Uterus (tissue), 4 donors: ENCODE results near the gene SART1. TPM values are rescaled to one million over a fixed set of nuclear protein-coding genes. Genes with fewer than 3 reads are reported as not detected.

Experiments used
- DNase-seq, 2 donors: peaks; one replicate each; pipeline ENCODE4 v3.0.0-alpha.2; 2019 to 2020
- H3K27ac ChIP-seq, 2 donors: fragments of 200-600 bp; sonication (generic); 1 replicate in 1 of 2; 2 replicates in 1 of 2; pipeline ENCODE4 v1.5.1; 2016 to 2018
- H3K27me3 ChIP-seq, 2 donors: fragments of 200-600 bp; sonication (generic); one replicate each; pipeline ENCODE4 v1.5.1; 2018 to 2019; ENCODE audit warnings: control low read depth in 1 of 2
- H3K36me3 ChIP-seq, 2 donors: fragments of 200-600 bp; sonication (generic); one replicate each; pipeline ENCODE4 v1.5.1; 2019; ENCODE audit warnings: control low read depth in 1 of 2
- H3K4me1 ChIP-seq, 2 donors: fragments of 200-600 bp; sonication (generic); one replicate each; pipeline ENCODE4 v1.5.1; 2018 to 2019; ENCODE audit warnings: control low read depth in 1 of 2
- H3K4me3 ChIP-seq, 2 donors: fragments of 200-600 bp; sonication (generic); 1 replicate in 1 of 2; 2 replicates in 1 of 2; pipeline ENCODE4 v1.5.1; 2018 to 2019; ENCODE audit warnings: mild to moderate bottlenecking in 1 of 2
- H3K9me3 ChIP-seq, 2 donors: fragments of 200-600 bp; sonication (generic); one replicate each; pipeline ENCODE4 v1.5.1; 2019; ENCODE audit warnings: control low read depth in 1 of 2
- POLR2A ChIP-seq, 2 donors: fragments of 450-650 bp; IDR thresholded peaks; one replicate each; pipeline ENCODE4 v1.6.1; 2016; ENCODE audit warnings: antibody characterized with exemption in 2 of 2, mild to moderate bottlenecking in 1 of 2, moderate library complexity in 1 of 2
- intact Hi-C: fragments of 100-400 bp; cut with DNase I; formaldehyde crosslinking; loops from one replicate; pipeline ENCODE4 v1.15.1; 2023; ENCODE audit warnings: low total_unique reads
- total RNA-seq, 4 donors: library from RNA; depleted of rRNA in 3 of 4; stranded (reverse); fragments of >200 nt in 3 of 4; gene quantifications; one replicate each; pipeline versions ENCODE4 v1.1.0 to v1.2.4, GENCODE V29; 2014 to 2023
- TF ChIP-seq, protein P1 (sequence below), 4 experiments: fragments of 200-600 bp in 2 of 4; fragments of 450-650 bp in 2 of 4; sonication (generic) in 2 of 4; IDR thresholded peaks; one replicate each; pipeline ENCODE4 v1.5.1; 2016 to 2019; ENCODE audit warnings: antibody characterized with exemption in 4 of 4, mild to moderate bottlenecking in 2 of 4, moderate library complexity in 1 of 4
- donor health status: DM: yes; HTN: yes; CAD: no.

The SART1 gene
- total RNA-seq, 4 donors from 2014 or later = 10.3 to 77.9 (median 30.5) TPM

DNA sequence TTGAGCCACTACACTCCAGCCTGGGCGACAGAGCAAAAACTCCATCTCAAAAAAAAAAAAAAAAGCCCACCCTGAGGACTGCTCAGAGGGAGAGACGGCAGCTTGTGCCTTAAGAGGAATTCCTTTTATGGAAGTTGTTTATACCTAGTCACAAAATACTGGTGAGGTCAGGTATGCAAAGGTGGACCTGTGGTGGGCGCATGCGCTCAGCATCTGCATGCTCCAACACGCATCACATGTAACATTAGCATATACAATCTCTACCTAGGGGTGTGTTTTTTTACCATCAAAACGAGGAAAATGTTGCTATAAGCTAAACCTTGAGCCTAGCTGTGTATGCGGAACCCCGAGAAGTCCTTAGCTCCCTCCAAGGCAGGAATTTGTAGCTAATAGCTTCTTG is 6.8 kb upstream of the SART1 start:
- TF ChIP-seq, protein P1, sequence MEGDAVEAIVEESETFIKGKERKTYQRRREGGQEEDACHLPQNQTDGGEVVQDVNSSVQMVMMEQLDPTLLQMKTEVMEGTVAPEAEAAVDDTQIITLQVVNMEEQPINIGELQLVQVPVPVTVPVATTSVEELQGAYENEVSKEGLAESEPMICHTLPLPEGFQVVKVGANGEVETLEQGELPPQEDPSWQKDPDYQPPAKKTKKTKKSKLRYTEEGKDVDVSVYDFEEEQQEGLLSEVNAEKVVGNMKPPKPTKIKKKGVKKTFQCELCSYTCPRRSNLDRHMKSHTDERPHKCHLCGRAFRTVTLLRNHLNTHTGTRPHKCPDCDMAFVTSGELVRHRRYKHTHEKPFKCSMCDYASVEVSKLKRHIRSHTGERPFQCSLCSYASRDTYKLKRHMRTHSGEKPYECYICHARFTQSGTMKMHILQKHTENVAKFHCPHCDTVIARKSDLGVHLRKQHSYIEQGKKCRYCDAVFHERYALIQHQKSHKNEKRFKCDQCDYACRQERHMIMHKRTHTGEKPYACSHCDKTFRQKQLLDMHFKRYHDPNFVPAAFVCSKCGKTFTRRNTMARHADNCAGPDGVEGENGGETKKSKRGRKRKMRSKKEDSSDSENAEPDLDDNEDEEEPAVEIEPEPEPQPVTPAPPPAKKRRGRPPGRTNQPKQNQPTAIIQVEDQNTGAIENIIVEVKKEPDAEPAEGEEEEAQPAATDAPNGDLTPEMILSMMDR (IDR thresholded peaks at IDR 0.05) = no peak
- no peak for TF ChIP-seq POLR2A (IDR thresholded peaks at IDR 0.05)
- Histone ChIP-seq H3K36me3 (no peaks in the 10 kb centered on the region), H3K27ac (no peak overlapping the region), H3K4me1 (no peaks in the 10 kb centered on the region), H3K4me3 (no peak overlapping the region), H3K9me3 (no peaks in the 10 kb centered on the region), H3K27me3 (no peaks in the 10 kb centered on the region)
- intact Hi-C loops = no loop called here
- DNase-seq = no peak

GRCh38 chr11:65958291-65958690 is 3.2 kb upstream of the SART1 start:
- H3K36me3 ChIP-seq = no peaks in the 10 kb centered on the region
- H3K27me3 ChIP-seq = no peaks in the 10 kb centered on the region
- no peaks in the 10 kb centered on the region for H3K9me3 ChIP-seq
- peaks cover 6 to 8% of the 10 kb centered on the region in 2 donors for H3K4me1 ChIP-seq
- DNase-seq = no peak
- intact Hi-C loops = no loop called here
- no peak overlapping the region for H3K27ac ChIP-seq
- no peak for TF ChIP-seq POLR2A (IDR thresholded peaks at IDR 0.05)
- TF ChIP-seq, protein P1 (IDR thresholded peaks at IDR 0.05) = no peak
- H3K4me3 ChIP-seq = no peak overlapping the region

DNA sequence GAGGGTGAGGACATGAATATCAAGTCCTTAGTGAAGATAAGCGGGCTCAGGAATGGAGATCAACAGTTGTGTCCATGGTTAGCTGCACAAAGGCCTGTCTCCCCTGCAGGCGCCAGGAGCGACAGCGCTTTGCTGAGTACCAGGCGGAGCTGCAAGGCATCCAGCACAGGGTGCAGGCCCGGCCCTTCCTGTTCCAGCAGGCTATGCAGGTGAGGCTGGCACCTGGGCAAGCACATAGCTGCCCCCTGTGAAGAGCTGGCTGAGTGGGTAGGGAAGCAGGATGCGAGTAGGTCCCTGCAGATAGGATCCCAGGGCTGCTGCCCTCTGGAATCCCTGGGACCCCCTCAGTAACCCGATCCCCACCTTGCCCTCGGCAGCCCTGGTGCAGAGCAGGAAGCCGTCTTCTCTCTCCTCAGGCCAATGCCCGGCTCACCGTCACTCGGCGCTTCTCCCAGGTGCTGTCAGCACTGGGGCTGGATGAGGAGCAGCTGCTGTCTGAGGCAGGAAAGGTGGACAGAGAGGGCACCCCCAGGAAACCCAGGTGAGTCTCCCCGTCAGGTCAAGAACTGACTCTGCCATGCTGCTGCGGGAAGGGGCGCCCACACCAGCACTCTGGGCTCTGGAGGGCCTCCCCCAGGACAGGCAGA is 2.6 kb upstream of the SART1 start:
- intact Hi-C loops = no loop called here
- Histone ChIP-seq H3K27me3 (no peaks in the 10 kb centered on the region), H3K4me3 (no peak overlapping the region), H3K27ac (no peak overlapping the region), H3K9me3 (no peaks in the 10 kb centered on the region), H3K36me3 (no peaks in the 10 kb centered on the region), H3K4me1 (peaks cover 9% of the 10 kb centered on the region in 2 donors)
- DNase-seq = no peak
- TF ChIP-seq, protein P1 (IDR thresholded peaks at IDR 0.05) = no peak
- TF ChIP-seq POLR2A (IDR thresholded peaks at IDR 0.05) = no peak

DNA sequence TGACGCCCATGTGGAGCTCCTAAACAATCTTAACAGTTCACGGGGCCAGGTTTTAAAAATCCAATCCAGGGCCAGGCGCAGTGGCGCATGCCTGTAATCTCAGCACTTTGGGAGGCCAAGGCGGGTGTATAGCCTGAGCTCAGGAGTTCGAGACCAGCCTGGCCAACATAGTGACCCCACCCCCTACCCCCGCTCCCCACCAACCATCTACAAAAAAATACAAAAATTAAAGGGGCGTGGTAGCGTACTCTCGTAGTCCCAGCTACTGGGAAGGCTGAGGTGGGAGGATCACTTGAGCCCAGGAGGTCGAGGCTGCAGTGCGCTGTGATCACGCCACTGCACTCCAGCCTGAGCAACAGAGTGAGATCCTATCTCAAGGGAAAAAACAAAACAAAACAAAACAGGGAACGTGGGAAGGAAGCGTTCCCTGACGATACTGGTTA is 689 bp upstream of the SART1 start:
- Histone ChIP-seq H3K27me3 (no peaks in the 10 kb centered on the region), H3K4me3 (peak overlapping the region; percentile 51 to 88), H3K4me1 (peaks cover 9 to 12% of the 10 kb centered on the region in 2 donors), H3K36me3 (no peaks in the 10 kb centered on the region), H3K27ac (peak overlapping the region; percentile 81 to 87), H3K9me3 (no peaks in the 10 kb centered on the region)
- no peak for DNase-seq
- TF ChIP-seq, protein P1 (IDR thresholded peaks at IDR 0.05) = no peak
- intact Hi-C loops = no loop called here

GRCh38 chr11:65962141-65962564 is 619 bp downstream of the SART1 start:
- TF ChIP-seq POLR2A (IDR thresholded peaks at IDR 0.05) = no peak
- TF ChIP-seq, protein P1 (IDR thresholded peaks at IDR 0.05) = no peak
- DNase-seq = no peak
- H3K4me3 ChIP-seq = peak overlapping the region; percentile 51 to 88
- peaks cover 9 to 12% of the 10 kb centered on the region in 2 donors for H3K4me1 ChIP-seq
- no peaks in the 10 kb centered on the region for H3K27me3 ChIP-seq
- intact Hi-C loops = no loop called here
- no peaks in the 10 kb centered on the region for H3K36me3 ChIP-seq
- peak overlapping the region; percentile 81 to 87 for H3K27ac ChIP-seq
- no peaks in the 10 kb centered on the region for H3K9me3 ChIP-seq
